HG03139 (cell line): Measurements from ENCODE around the gene BTNL8.
"Not testable (repeated sequence)": the region's sequence is repeated elsewhere in the genome, so short reads cannot be mapped to it uniquely, and the experiment has no call there.

Source experiments
- ATAC-seq: cut with Tn5 transposase; IDR thresholded peaks from one replicate; pipeline ENCODE4 v1.9.1; 2021; ENCODE audit not compliant: unreplicated experiment

The BTNL8 gene

GRCh38 chr5:180874804-180875582 is 24.0 kb upstream of the BTNL8 start:
- no peak for ATAC-seq

DNA sequence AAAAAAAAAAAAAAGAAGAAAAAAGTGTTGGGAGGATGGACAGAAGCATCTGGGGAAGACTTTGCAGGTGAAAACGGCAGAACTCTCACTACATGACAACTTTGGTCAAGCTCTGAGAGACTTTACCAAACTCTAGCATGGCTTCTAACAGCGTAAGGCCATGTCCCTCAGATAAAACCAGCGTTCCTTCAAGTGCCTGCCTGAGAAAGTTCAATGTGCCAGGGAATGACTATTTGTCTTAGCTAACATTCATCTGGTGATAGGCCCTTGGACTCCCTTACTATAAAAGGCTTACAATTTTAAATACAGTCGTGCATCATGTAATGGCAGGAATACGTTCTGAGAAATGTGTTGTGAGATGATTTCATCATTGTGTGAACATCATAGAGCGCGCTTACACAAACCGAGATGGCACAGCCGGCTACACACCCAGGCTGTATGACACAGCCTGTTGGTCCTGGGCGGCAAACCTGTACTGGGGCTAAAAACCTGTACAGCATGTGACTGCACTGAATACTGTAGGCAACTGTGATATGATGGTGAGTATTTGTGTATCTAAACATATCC is 23.0 kb upstream of the BTNL8 start:
- no peak for ATAC-seq

GRCh38 chr5:180885845-180886529 is 13.0 kb upstream of the BTNL8 start:
- not testable (repeated sequence) for ATAC-seq

GRCh38 chr5:180889381-180889780 is 9.6 kb upstream of the BTNL8 start:
- no peak for ATAC-seq

DNA sequence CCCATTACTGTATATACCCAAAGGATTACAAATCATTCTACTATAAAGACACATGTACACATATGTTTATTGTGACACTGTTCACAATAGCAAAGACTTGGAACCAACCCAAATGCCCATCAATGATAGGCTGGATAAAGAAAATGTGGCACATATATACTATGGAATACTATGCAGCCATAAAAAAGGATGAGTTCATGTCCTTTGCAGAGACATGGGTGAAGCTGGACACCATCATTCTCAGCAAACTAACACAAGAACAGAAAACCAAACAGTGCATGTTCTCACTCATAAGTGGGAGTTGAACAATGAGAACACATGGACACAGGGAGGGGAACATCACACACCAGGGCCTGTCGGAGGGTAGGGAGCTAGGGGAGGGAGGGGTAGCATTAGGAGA is 3.6 kb upstream of the BTNL8 start:
- not testable (repeated sequence) for ATAC-seq

DNA sequence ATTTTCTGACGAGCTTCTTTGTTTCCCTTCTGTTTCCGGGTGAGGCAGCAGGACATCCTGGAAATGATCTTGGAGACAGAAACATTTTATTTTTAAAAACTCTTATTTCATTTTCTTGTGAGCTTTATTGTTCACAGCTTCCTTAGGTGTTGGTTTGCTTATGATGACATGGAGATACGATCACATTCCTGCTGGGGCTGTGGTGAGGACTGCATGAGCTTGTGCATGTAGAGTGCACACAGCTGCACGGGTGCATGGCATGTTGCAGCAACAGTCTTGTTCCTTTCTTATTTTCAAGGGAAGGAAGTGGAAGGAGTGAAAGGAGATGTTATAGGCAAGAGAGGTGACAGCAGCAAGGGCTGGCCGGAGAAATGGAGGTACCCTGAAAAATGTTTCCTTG is 1.2 kb downstream of the BTNL8 start:
- no peak for ATAC-seq

DNA sequence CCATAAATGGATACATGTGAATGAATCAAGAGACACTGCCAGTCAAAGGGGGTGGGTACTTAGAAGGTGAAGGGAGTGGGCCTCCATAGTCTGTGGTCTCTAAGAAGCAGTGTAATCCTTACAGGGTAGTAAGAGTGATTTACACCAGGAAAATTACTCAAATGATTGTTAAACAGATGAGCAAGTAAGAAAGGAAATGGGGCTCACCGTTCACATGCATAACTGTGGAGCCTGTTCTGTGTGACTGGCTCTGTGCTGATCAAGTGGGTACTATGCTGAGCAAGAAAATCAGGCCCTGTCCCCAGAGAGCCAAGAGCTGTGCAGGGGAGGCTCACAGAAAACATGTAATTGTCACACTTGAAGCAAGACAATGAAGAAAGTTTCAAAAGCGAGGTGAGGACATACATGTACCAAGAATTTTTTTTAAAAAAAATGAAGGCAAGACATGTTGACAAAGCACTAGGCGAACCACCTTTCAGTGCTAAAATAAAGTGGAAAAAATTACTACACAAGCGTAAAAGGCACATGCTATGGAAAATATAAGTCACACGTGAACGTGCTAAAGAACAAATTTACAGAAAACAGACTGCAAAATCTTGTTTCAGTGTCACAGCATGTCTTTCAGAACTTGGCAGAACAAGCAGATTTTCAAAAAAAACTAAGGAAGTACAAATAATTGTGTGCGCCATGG is 2.5 kb downstream of the BTNL8 start:
- no peak for ATAC-seq

GRCh38 chr5:180908400-180908799 is 9.4 kb downstream of the BTNL8 start:
- ATAC-seq, result no peak

DNA sequence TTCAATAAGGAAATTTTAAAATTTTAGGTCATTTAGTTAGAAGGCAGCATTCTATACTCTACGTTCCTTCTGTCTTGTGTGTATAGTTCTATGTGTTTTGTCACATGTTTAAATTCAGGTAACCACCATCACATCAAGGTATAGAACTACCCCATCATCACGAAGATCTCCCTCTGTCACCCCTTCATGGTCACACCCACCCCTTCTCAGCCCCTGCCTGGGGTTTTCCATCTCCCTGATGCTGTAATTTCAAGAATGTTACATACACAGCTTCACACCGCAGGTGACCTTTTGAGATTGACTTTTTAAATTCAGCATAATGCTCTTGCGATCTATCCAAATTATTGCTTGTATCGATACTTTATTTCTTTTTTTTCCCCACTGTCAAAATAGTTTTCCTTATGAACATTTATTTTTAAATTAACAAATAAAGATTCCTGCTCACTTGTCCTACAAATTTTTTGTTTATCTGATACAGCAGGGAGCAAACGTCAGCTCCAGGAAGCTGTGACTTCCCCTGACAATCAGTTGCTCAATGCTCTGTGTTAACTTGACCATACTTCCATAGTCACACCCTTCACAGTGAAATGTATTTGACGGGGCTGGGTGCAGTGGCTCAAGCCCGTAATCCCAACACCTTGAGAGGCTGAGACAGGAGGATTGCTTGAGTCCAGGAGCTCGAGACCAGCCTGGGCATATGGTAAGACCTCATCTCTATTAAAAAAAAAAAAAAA is 10.2 kb downstream of the BTNL8 start:
- ATAC-seq, result no peak

- ATAC-seq, result no peak
Observed at GRCh38 chr5:180909782-180910181, 10.8 kb downstream of the BTNL8 start.

- ATAC-seq, result no peak
Observed at GRCh38 chr5:180910182-180910581, 11.2 kb downstream of the BTNL8 start.

GRCh38 chr5:180910735-180911134 is 11.8 kb downstream of the BTNL8 start:
- no peak for ATAC-seq

DNA sequence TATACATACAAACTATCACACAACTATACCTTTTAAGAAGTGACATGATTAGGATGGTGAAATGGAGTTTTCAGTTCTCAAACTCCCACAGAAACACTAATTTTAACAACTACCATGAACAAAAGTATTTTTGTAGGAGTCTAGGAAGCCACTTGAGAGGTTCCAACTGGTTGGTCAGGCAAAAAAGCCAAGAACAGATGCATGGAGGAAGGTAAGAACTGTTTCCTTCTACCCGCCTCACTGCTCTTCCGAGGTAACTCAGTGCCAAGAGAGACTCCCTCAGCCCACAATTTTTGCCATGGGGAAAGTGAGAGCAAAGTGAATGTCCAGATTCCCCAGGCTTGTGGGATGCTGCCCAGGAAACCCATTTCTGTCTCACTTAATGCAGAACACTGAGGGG is 15.7 kb downstream of the BTNL8 start:
- ATAC-seq, result no peak

DNA sequence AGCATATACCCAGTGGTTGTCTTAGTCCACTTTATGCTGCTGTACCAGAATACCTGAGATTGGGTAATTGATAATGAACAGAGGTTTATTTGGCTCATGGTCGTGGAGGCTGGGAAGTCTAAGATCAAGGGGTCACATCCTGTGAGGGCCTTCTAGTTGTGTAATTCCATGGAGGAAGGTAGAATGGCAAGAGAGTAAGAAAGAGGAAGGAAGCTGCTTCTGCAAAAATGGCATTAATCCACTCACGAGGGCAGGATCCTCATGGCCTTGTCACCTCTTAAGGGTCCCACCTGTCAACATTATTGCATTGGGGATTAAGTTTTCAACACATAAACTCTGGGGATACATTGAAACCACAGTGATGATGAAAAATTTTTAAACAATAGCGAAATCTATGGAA is 17.0 kb downstream of the BTNL8 start:
- no peak for ATAC-seq

GRCh38 chr5:180918380-180918779 is 19.4 kb downstream of the BTNL8 start:
- ATAC-seq, result no peak

DNA sequence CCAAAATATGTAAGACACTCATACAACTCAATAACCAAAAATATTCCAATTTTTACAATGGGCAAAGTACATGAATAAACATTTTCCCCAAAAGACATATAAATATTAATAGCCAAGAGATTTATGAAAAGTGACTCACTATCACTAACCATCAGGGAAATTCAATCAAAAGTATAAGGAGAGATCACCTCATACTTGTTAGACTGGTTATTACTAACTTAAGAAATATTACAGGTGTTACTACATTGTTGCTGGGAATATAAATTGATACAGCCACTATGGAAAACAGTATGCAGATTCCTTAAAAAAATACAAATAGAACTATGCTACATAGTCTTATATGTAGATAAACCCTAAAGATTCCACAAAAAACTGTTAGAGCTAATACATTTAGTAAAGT is 21.8 kb downstream of the BTNL8 start:
- ATAC-seq, result no peak

DNA sequence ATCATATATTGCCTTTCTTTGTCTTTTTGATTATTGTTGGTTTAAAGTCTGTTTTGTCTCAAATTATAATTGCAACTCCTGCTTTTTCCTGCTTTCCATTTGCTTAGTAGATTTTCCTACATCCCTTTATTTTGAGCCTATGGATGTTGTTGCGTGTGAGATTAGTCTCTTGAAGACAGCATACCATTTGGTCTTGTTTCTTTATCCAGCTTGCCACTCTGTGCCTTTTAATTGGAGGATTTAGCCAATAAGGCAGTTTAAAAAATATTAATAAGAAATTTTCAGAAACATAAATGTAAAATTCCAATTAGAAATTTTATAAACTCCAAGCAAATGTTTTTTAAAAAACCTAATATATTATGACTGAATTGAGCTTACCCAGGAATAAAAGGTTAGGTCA is 24.0 kb downstream of the BTNL8 start:
- no peak for ATAC-seq

DNA sequence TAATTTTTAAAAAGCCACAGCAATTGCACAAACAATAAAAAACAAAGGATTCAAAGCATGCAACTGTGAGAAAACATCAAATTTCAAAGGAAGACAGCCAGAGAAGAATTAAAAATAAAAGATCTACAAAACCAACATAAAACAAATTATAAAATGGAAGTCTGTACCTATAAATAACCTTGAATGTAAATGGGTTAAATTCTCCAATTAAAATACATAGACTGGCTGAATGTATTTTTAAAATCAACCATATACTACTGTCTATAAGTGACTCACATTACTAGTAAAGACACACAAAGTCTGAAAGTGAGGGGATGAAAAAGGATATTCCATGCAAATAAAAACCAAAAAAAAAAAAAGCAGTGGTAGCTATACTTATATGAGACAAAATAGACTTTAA is 33.7 kb downstream of the BTNL8 start:
- no peak for ATAC-seq

GRCh38 chr5:180935203-180935602 is 36.2 kb downstream of the BTNL8 start:
- ATAC-seq, result no peak

GRCh38 chr5:180938294-180938693 is 39.3 kb downstream of the BTNL8 start:
- ATAC-seq, result no peak
